ENCODE data around the gene LIPC. TPM values are rescaled to one million over a fixed set of nuclear protein-coding genes. Genes with fewer than 3 reads are reported as not detected.

Gene LIPC
- polyA plus RNA-seq (ENCODE audit: insufficient read length in 4 of 4) = 10 to 100 TPM in 3 of 4 donors, 1 to 10 TPM in 1; 2.0 to 16.8 (median 13.1) TPM

GRCh38 chr15:58431221-58432149, at the start of gene LIPC:
Gene LIPC, plus strand, starts transcription at chr15:58431991. Its CDS starts 42 bp downstream, at chr15:58432033.
- no peak for DNase-seq (ENCODE audit: low read depth in 4 of 4, low spot score in 3 of 4)

- DNase-seq (ENCODE audit: low read depth in 4 of 4, low spot score in 3 of 4) = no peak
Measured at GRCh38 chr15:58383876-58384275, 47.9 kb upstream of the LIPC start.

GRCh38 chr15:58384667-58385066, 47.1 kb upstream of the LIPC start:
- no peak for DNase-seq (ENCODE audit: low read depth in 4 of 4, low spot score in 3 of 4)

GRCh38 chr15:58386081-58386480, 45.7 kb upstream of the LIPC start:
- no peak for DNase-seq (ENCODE audit: low read depth in 4 of 4, low spot score in 3 of 4)

- DNase-seq (ENCODE audit: low read depth in 4 of 4, low spot score in 3 of 4) = no peak
Measured at GRCh38 chr15:58386641-58387040, 45.1 kb upstream of the LIPC start.

- DNase-seq (ENCODE audit: low read depth in 4 of 4, low spot score in 3 of 4) = no peak
Measured at GRCh38 chr15:58387130-58387529, 44.7 kb upstream of the LIPC start.

- DNase-seq (ENCODE audit: low read depth in 4 of 4, low spot score in 3 of 4) = no peak
Measured at GRCh38 chr15:58388211-58388610, 43.6 kb upstream of the LIPC start.

GRCh38 chr15:58390118-58390517, 41.7 kb upstream of the LIPC start:
- DNase-seq (ENCODE audit: low read depth in 4 of 4, low spot score in 3 of 4) = no peak

GRCh38 chr15:58390655-58391054, 41.1 kb upstream of the LIPC start:
- no peak for DNase-seq (ENCODE audit: low read depth in 4 of 4, low spot score in 3 of 4)

- no peak for DNase-seq (ENCODE audit: low read depth in 4 of 4, low spot score in 3 of 4)
Measured at GRCh38 chr15:58391088-58391487, 40.7 kb upstream of the LIPC start.

- no peak for DNase-seq (ENCODE audit: low read depth in 4 of 4, low spot score in 3 of 4)
Measured at GRCh38 chr15:58392141-58392540, 39.6 kb upstream of the LIPC start.

- DNase-seq (ENCODE audit: low read depth in 4 of 4, low spot score in 3 of 4) = no peak
Measured at GRCh38 chr15:58392611-58393161, 39.1 kb upstream of the LIPC start.

- peak in 1 of 4 donors; percentile 53 for DNase-seq (ENCODE audit: low read depth in 4 of 4, low spot score in 3 of 4)
Measured at GRCh38 chr15:58393241-58393662, 38.5 kb upstream of the LIPC start.

GRCh38 chr15:58396181-58396580, 35.6 kb upstream of the LIPC start:
- DNase-seq (ENCODE audit: low read depth in 4 of 4, low spot score in 3 of 4) = no peak

GRCh38 chr15:58398071-58398470, 33.7 kb upstream of the LIPC start:
- DNase-seq (ENCODE audit: low read depth in 4 of 4, low spot score in 3 of 4) = no peak

GRCh38 chr15:58398643-58399042, 33.1 kb upstream of the LIPC start:
- DNase-seq (ENCODE audit: low read depth in 4 of 4, low spot score in 3 of 4) = no peak

GRCh38 chr15:58399739-58400138, 32.1 kb upstream of the LIPC start:
- DNase-seq (ENCODE audit: low read depth in 4 of 4, low spot score in 3 of 4) = no peak

- no peak for DNase-seq (ENCODE audit: low read depth in 4 of 4, low spot score in 3 of 4)
Measured at GRCh38 chr15:58401276-58401675, 30.5 kb upstream of the LIPC start.

GRCh38 chr15:58401991-58402649, 29.7 kb upstream of the LIPC start:
- DNase-seq (ENCODE audit: low read depth in 4 of 4, low spot score in 3 of 4) = no peak

GRCh38 chr15:58403581-58403980, 28.2 kb upstream of the LIPC start:
- DNase-seq (ENCODE audit: low read depth in 4 of 4, low spot score in 3 of 4) = no peak

- DNase-seq (ENCODE audit: low read depth in 4 of 4, low spot score in 3 of 4) = no peak
Measured at GRCh38 chr15:58404020-58404419, 27.8 kb upstream of the LIPC start.
